GM19455 (cell line): ENCODE measurements around the gene EXOC7.
"Not testable (repeated sequence)": the region's sequence is repeated elsewhere in the genome, so short reads cannot be mapped to it uniquely, and the experiment has no call there.

Experiments
- ATAC-seq: cut with Tn5 transposase; IDR thresholded peaks from one replicate; pipeline ENCODE4 v1.9.1; 2021; ENCODE audit not compliant: unreplicated experiment

EXOC7 gene

GRCh38 chr17:76088868-76089576 is 14.6 kb downstream of the EXOC7 start:
- no peak for ATAC-seq

- ATAC-seq: no peak
Observed at GRCh38 chr17:76088041-76088867, 15.3 kb downstream of the EXOC7 start.

GRCh38 chr17:76087531-76087930 is 16.1 kb downstream of the EXOC7 start:
- ATAC-seq: no peak

GRCh38 chr17:76086384-76086783 is 17.2 kb downstream of the EXOC7 start:
- no peak for ATAC-seq

GRCh38 chr17:76085731-76086366 is 17.7 kb downstream of the EXOC7 start:
- ATAC-seq: no peak

- no peak for ATAC-seq
Observed at GRCh38 chr17:76085066-76085730, 18.4 kb downstream of the EXOC7 start.

- no peak for ATAC-seq
Observed at GRCh38 chr17:76083536-76084182, 19.9 kb downstream of the EXOC7 start.

- no peak for ATAC-seq
Observed at GRCh38 chr17:76082326-76083251, 21.0 kb downstream of the EXOC7 start.

- no peak for ATAC-seq
Observed at GRCh38 chr17:76081295-76082210, 22.0 kb downstream of the EXOC7 start.

GRCh38 chr17:76080768-76081287 is 22.8 kb downstream of the EXOC7 start:
- no peak for ATAC-seq

- ATAC-seq: no peak
Observed at GRCh38 chr17:76079956-76080767, 23.4 kb downstream of the EXOC7 start.

GRCh38 chr17:76079535-76079955 is 24.0 kb downstream of the EXOC7 start:
- no peak for ATAC-seq

- no peak for ATAC-seq
Observed at GRCh38 chr17:76078860-76079534, 24.6 kb downstream of the EXOC7 start, which contains the start of gene ZACN. ZACN (plus strand) TSS chr17:76079182; CDS start chr17:76079265, 83 bp downstream.

- ATAC-seq: not testable (repeated sequence)
Observed at GRCh38 chr17:76078370-76078769, 25.2 kb downstream of the EXOC7 start.

GRCh38 chr17:76077584-76078110 is 25.9 kb downstream of the EXOC7 start:
- ATAC-seq: no peak

GRCh38 chr17:76076765-76077583 is 26.6 kb downstream of the EXOC7 start:
- ATAC-seq: no peak
